ENCODE data around the gene CPA3. TPM values are rescaled to one million over a fixed set of nuclear protein-coding genes. Genes with fewer than 3 reads are reported as not detected.

The CPA3 gene
- total RNA-seq, 1 experiment from 2014 or later = not detected

DNA sequence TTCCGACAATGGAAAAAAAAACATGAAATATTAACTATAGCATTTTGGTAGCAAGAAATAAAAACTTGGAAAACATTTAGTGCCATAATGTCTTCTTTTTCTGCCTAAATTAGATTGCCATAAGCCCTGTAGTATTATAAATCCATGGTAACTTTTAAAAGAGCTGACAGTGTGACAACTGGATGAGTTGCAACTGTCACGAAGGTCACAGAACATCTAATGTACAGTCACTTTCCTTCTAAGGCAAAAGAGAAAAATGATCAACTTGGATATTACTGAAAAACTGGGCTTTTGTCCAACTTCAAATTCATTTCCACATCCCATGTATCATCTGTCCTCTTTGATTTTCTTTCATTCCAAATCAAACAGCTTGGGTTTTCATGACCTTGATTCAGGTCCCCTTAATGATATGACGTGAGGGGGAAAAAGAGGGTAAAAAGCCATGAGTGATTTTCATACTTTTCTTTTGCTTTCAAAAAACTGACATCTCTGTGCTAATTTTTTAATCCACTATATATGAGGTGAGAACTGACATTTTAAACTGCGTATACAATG lies 36.9 kb upstream of the CPA3 start:
- Mint-ChIP-seq H3K4me1 (no peaks in the 10 kb centered on the region), H3K27ac (no peak overlapping the region), H3K36me3 (no peaks in the 10 kb centered on the region), H3K9me3 (no peaks in the 10 kb centered on the region), H3K4me3 (no peak overlapping the region), H3K27me3 (ENCODE audit: low read depth) (no peaks in the 10 kb centered on the region)
- DNase-seq (ENCODE audit: low spot score) = no peak
- ChIA-PET POLR2A (no interaction called here), CTCF (no interaction called here)
- no peak for ATAC-seq
- TF ChIP-seq CREB1 (CRISPR knock-in tag; IDR thresholded peaks at IDR 0.05) (no peak), RELA (CRISPR knock-in tag; IDR thresholded peaks at IDR 0.05; ENCODE audit: borderline replicate concordance) (no peak), ZNF423 (CRISPR knock-in tag; IDR thresholded peaks at IDR 0.05) (no peak), TEAD1 (CRISPR knock-in tag; IDR thresholded peaks at IDR 0.05) (no peak), RORB (CRISPR knock-in tag; IDR thresholded peaks at IDR 0.05) (no peak), GRHL2 (CRISPR knock-in tag; IDR thresholded peaks at IDR 0.05; ENCODE audit: insufficient replicate concordance, severe bottlenecking) (no peak), FOXP1 (CRISPR knock-in tag; IDR thresholded peaks at IDR 0.05; ENCODE audit: borderline replicate concordance) (no peak), ELF4 (CRISPR knock-in tag; IDR thresholded peaks at IDR 0.05; ENCODE audit: low read depth) (no peak), MXD4 (CRISPR knock-in tag; IDR thresholded peaks at IDR 0.05; ENCODE audit: borderline replicate concordance) (no peak)
- TF ChIP-seq, protein P1, sequence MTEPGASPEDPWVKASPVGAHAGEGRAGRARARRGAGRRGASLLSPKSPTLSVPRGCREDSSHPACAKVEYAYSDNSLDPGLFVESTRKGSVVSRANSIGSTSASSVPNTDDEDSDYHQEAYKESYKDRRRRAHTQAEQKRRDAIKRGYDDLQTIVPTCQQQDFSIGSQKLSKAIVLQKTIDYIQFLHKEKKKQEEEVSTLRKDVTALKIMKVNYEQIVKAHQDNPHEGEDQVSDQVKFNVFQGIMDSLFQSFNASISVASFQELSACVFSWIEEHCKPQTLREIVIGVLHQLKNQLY (CRISPR knock-in tag; IDR thresholded peaks at IDR 0.05) = no peak
- TF ChIP-seq, protein P2, sequence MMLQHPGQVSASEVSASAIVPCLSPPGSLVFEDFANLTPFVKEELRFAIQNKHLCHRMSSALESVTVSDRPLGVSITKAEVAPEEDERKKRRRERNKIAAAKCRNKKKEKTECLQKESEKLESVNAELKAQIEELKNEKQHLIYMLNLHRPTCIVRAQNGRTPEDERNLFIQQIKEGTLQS (CRISPR knock-in tag; conservative IDR thresholded peaks at IDR 0.05) = no peak
- TF ChIP-seq, protein P3, sequence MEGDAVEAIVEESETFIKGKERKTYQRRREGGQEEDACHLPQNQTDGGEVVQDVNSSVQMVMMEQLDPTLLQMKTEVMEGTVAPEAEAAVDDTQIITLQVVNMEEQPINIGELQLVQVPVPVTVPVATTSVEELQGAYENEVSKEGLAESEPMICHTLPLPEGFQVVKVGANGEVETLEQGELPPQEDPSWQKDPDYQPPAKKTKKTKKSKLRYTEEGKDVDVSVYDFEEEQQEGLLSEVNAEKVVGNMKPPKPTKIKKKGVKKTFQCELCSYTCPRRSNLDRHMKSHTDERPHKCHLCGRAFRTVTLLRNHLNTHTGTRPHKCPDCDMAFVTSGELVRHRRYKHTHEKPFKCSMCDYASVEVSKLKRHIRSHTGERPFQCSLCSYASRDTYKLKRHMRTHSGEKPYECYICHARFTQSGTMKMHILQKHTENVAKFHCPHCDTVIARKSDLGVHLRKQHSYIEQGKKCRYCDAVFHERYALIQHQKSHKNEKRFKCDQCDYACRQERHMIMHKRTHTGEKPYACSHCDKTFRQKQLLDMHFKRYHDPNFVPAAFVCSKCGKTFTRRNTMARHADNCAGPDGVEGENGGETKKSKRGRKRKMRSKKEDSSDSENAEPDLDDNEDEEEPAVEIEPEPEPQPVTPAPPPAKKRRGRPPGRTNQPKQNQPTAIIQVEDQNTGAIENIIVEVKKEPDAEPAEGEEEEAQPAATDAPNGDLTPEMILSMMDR (IDR thresholded peaks at IDR 0.05) = no peak
- TF ChIP-seq, protein P4, sequence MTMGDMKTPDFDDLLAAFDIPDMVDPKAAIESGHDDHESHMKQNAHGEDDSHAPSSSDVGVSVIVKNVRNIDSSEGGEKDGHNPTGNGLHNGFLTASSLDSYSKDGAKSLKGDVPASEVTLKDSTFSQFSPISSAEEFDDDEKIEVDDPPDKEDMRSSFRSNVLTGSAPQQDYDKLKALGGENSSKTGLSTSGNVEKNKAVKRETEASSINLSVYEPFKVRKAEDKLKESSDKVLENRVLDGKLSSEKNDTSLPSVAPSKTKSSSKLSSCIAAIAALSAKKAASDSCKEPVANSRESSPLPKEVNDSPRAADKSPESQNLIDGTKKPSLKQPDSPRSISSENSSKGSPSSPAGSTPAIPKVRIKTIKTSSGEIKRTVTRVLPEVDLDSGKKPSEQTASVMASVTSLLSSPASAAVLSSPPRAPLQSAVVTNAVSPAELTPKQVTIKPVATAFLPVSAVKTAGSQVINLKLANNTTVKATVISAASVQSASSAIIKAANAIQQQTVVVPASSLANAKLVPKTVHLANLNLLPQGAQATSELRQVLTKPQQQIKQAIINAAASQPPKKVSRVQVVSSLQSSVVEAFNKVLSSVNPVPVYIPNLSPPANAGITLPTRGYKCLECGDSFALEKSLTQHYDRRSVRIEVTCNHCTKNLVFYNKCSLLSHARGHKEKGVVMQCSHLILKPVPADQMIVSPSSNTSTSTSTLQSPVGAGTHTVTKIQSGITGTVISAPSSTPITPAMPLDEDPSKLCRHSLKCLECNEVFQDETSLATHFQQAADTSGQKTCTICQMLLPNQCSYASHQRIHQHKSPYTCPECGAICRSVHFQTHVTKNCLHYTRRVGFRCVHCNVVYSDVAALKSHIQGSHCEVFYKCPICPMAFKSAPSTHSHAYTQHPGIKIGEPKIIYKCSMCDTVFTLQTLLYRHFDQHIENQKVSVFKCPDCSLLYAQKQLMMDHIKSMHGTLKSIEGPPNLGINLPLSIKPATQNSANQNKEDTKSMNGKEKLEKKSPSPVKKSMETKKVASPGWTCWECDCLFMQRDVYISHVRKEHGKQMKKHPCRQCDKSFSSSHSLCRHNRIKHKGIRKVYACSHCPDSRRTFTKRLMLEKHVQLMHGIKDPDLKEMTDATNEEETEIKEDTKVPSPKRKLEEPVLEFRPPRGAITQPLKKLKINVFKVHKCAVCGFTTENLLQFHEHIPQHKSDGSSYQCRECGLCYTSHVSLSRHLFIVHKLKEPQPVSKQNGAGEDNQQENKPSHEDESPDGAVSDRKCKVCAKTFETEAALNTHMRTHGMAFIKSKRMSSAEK (CRISPR knock-in tag; IDR thresholded peaks at IDR 0.05; ENCODE audit: borderline replicate concordance) = no peak
- TF ChIP-seq, protein P5, sequence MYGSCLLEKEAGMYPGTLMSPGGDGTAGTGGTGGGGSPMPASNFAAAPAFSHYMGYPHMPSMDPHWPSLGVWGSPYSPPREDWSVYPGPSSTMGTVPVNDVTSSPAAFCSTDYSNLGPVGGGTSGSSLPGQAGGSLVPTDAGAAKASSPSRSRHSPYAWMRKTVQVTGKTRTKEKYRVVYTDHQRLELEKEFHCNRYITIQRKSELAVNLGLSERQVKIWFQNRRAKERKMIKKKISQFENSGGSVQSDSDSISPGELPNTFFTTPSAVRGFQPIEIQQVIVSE (CRISPR knock-in tag; IDR thresholded peaks at IDR 0.05; ENCODE audit: borderline replicate concordance) = no peak
- TF ChIP-seq, protein P6, sequence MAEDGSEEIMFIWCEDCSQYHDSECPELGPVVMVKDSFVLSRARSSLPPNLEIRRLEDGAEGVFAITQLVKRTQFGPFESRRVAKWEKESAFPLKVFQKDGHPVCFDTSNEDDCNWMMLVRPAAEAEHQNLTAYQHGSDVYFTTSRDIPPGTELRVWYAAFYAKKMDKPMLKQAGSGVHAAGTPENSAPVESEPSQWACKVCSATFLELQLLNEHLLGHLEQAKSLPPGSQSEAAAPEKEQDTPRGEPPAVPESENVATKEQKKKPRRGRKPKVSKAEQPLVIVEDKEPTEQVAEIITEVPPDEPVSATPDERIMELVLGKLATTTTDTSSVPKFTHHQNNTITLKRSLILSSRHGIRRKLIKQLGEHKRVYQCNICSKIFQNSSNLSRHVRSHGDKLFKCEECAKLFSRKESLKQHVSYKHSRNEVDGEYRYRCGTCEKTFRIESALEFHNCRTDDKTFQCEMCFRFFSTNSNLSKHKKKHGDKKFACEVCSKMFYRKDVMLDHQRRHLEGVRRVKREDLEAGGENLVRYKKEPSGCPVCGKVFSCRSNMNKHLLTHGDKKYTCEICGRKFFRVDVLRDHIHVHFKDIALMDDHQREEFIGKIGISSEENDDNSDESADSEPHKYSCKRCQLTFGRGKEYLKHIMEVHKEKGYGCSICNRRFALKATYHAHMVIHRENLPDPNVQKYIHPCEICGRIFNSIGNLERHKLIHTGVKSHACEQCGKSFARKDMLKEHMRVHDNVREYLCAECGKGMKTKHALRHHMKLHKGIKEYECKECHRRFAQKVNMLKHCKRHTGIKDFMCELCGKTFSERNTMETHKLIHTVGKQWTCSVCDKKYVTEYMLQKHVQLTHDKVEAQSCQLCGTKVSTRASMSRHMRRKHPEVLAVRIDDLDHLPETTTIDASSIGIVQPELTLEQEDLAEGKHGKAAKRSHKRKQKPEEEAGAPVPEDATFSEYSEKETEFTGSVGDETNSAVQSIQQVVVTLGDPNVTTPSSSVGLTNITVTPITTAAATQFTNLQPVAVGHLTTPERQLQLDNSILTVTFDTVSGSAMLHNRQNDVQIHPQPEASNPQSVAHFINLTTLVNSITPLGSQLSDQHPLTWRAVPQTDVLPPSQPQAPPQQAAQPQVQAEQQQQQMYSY (CRISPR knock-in tag; IDR thresholded peaks at IDR 0.05) = no peak
- TF ChIP-seq, protein P7, sequence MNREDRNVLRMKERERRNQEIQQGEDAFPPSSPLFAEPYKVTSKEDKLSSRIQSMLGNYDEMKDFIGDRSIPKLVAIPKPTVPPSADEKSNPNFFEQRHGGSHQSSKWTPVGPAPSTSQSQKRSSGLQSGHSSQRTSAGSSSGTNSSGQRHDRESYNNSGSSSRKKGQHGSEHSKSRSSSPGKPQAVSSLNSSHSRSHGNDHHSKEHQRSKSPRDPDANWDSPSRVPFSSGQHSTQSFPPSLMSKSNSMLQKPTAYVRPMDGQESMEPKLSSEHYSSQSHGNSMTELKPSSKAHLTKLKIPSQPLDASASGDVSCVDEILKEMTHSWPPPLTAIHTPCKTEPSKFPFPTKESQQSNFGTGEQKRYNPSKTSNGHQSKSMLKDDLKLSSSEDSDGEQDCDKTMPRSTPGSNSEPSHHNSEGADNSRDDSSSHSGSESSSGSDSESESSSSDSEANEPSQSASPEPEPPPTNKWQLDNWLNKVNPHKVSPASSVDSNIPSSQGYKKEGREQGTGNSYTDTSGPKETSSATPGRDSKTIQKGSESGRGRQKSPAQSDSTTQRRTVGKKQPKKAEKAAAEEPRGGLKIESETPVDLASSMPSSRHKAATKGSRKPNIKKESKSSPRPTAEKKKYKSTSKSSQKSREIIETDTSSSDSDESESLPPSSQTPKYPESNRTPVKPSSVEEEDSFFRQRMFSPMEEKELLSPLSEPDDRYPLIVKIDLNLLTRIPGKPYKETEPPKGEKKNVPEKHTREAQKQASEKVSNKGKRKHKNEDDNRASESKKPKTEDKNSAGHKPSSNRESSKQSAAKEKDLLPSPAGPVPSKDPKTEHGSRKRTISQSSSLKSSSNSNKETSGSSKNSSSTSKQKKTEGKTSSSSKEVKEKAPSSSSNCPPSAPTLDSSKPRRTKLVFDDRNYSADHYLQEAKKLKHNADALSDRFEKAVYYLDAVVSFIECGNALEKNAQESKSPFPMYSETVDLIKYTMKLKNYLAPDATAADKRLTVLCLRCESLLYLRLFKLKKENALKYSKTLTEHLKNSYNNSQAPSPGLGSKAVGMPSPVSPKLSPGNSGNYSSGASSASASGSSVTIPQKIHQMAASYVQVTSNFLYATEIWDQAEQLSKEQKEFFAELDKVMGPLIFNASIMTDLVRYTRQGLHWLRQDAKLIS (CRISPR knock-in tag; IDR thresholded peaks at IDR 0.05; ENCODE audit: borderline replicate concordance) = no peak
- TF ChIP-seq, protein P8, sequence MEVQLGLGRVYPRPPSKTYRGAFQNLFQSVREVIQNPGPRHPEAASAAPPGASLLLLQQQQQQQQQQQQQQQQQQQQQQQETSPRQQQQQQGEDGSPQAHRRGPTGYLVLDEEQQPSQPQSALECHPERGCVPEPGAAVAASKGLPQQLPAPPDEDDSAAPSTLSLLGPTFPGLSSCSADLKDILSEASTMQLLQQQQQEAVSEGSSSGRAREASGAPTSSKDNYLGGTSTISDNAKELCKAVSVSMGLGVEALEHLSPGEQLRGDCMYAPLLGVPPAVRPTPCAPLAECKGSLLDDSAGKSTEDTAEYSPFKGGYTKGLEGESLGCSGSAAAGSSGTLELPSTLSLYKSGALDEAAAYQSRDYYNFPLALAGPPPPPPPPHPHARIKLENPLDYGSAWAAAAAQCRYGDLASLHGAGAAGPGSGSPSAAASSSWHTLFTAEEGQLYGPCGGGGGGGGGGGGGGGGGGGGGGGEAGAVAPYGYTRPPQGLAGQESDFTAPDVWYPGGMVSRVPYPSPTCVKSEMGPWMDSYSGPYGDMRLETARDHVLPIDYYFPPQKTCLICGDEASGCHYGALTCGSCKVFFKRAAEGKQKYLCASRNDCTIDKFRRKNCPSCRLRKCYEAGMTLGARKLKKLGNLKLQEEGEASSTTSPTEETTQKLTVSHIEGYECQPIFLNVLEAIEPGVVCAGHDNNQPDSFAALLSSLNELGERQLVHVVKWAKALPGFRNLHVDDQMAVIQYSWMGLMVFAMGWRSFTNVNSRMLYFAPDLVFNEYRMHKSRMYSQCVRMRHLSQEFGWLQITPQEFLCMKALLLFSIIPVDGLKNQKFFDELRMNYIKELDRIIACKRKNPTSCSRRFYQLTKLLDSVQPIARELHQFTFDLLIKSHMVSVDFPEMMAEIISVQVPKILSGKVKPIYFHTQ (CRISPR knock-in tag; IDR thresholded peaks at IDR 0.05) = no peak
- TF ChIP-seq, protein P9, sequence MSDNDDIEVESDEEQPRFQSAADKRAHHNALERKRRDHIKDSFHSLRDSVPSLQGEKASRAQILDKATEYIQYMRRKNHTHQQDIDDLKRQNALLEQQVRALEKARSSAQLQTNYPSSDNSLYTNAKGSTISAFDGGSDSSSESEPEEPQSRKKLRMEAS (CRISPR knock-in tag; IDR thresholded peaks at IDR 0.05) = no peak
